HepG2 (cell line): ENCODE data around the gene RBM12. TPM values are rescaled to one million over a fixed set of nuclear protein-coding genes. Genes with fewer than 3 reads are reported as not detected.
A peak's percentile ranks its signal among the peaks of the same experiment; 100 is the strongest.

Experiments
- ARID5B ChIP-seq: IDR thresholded peaks from 2 replicates; pipeline ENCODE4 v1.4.0; 2020; ENCODE audit warnings: mild to moderate bottlenecking, missing genetic modification reagents
- ETV6 ChIP-seq: sonication (generic); formaldehyde crosslinking; conservative IDR thresholded peaks from 2 replicates; pipeline ENCODE4 v1.4.0; 2020; ENCODE audit warnings: missing genetic modification reagents
- GLI4 ChIP-seq: sonication (generic); formaldehyde crosslinking; IDR thresholded peaks from 2 replicates; pipeline ENCODE4 v1.5.1; 2020; ENCODE audit warnings: missing genetic modification reagents, mild to moderate bottlenecking, moderate library complexity, borderline replicate concordance
- HBP1 ChIP-seq: IDR thresholded peaks from 2 replicates; pipeline ENCODE4 v1.6.1; 2016; ENCODE audit warnings: low read depth, control low read depth
- KDM2A ChIP-seq: sonication (generic); formaldehyde crosslinking; IDR thresholded peaks from 2 replicates; pipeline ENCODE4 v1.4.0; 2020; ENCODE audit warnings: low read depth, missing genetic modification reagents, borderline replicate concordance
- KLF6 ChIP-seq: IDR thresholded peaks from 2 replicates; pipeline ENCODE4 v1.8.0; 2016; ENCODE audit warnings: missing biosample characterization, missing genetic modification reagents
- MLX ChIP-seq: IDR thresholded peaks from 2 replicates; pipeline ENCODE4 v1.6.1; 2016
- NR2F6 ChIP-seq, 2 experiments: IDR thresholded peaks; 2 replicates each; pipeline ENCODE4 v1.6.1; 2016; ENCODE audit warnings: antibody characterized with exemption in 1 of 2, mild to moderate bottlenecking in 1 of 2
- PRDM4 ChIP-seq: sonication (generic); formaldehyde crosslinking; IDR thresholded peaks from 2 replicates; pipeline ENCODE4 v1.9.0; 2021; ENCODE audit warnings: missing genetic modification reagents, borderline replicate concordance
- SCMH1 ChIP-seq: sonication (generic); formaldehyde crosslinking; IDR thresholded peaks from 2 replicates; pipeline ENCODE4 v1.9.0; 2021; ENCODE audit warnings: missing genetic modification reagents, mild to moderate bottlenecking, borderline replicate concordance
- SRSF9 ChIP-seq: fragments of 200-400 bp; formaldehyde crosslinking; IDR thresholded peaks from 2 replicates; pipeline ENCODE4 v1.6.1; 2018; ENCODE audit warnings: borderline replicate concordance, mild to moderate bottlenecking, low read depth, low read length; ENCODE audit not compliant: insufficient read depth, poor library complexity, severe bottlenecking
- SSRP1 ChIP-seq: IDR thresholded peaks from 2 replicates; pipeline ENCODE4 v1.6.1; 2016; ENCODE audit warnings: control low read depth
- SUZ12 ChIP-seq: fragments of 150-350 bp; IDR thresholded peaks from 2 replicates; pipeline ENCODE4 v1.6.1; 2014; ENCODE audit warnings: low read depth, low read length
- YY1 ChIP-seq: IDR thresholded peaks from 2 replicates; pipeline ENCODE4 v1.6.1; 2011; ENCODE audit warnings: low read length, low read depth, moderate library complexity, mild to moderate bottlenecking; ENCODE audit not compliant: insufficient read depth, insufficient replicate concordance
- ZFAT ChIP-seq: sonication (generic); formaldehyde crosslinking; conservative IDR thresholded peaks from 2 replicates; pipeline ENCODE4 v1.8.1; 2023; ENCODE audit warnings: missing genetic modification reagents, inconsistent platforms
- ZFP91 ChIP-seq: sonication (generic); formaldehyde crosslinking; IDR thresholded peaks from 2 replicates; pipeline ENCODE4 v1.9.0; 2022; ENCODE audit warnings: missing genetic modification reagents, mild to moderate bottlenecking, borderline replicate concordance
- ZNF136 ChIP-seq: sonication (generic); formaldehyde crosslinking; IDR thresholded peaks from 2 replicates; pipeline ENCODE4 v1.8.1; 2022; ENCODE audit warnings: low read depth, mild to moderate bottlenecking, moderate library complexity, missing genetic modification reagents
- ZNF232 ChIP-seq: sonication (generic); formaldehyde crosslinking; IDR thresholded peaks from 2 replicates; pipeline ENCODE4 v1.4.0; 2020; ENCODE audit warnings: missing genetic modification reagents, borderline replicate concordance
- ZNF263 ChIP-seq: sonication (generic); formaldehyde crosslinking; IDR thresholded peaks from 2 replicates; pipeline ENCODE4 v1.4.0; 2020; ENCODE audit warnings: missing genetic modification reagents
- ZNF441 ChIP-seq: sonication (generic); formaldehyde crosslinking; IDR thresholded peaks from 2 replicates; pipeline ENCODE4 v1.7.0; 2021; ENCODE audit warnings: missing genetic modification reagents, borderline replicate concordance
- polyA plus RNA-seq, 8 experiments: library from polyadenylated mRNA; depleted of rRNA in 3 of 8; stranded (reverse) in 7 of 8; unstranded in 1 of 8; fragments of >200 nt; fragmentation: Illumina TruSeq in 4 of 8; extraction: Trizol in 4 of 8; gene quantifications; 2 replicates each; pipeline versions ENCODE4 v1.2.1 to v1.2.3, GENCODE V29; 2011 to 2016; ENCODE audit warnings: low read depth in 4 of 8, missing spikeins in 1 of 8, mixed read lengths in 1 of 8; ENCODE audit not compliant: insufficient read depth in 1 of 8
- total RNA-seq, 5 experiments: library from RNA; depleted of rRNA; stranded (reverse); fragments of >200 nt; fragmentation: Illumina TruSeq; extraction: Trizol; gene quantifications; 2 replicates each; pipeline ENCODE4 v1.2.3, GENCODE V29; 2016; ENCODE audit warnings: low read depth in 1 of 5

The RBM12 gene
- total and polyA plus RNA-seq, 2 of the 13 experiments (the other 11 are each of a cell fraction or from before 2014, with no cell fraction given): 97.9 to 104 TPM

GRCh38 chr20:35695245-35695749 lies 30.6 kb upstream of the RBM12 start (continued):
- TF ChIP-seq SUZ12 (no peak), HBP1 (0 out of 2 replicates have a peak, but pooled peaks have one; percentile 51), PRDM4 (no peak), ZNF263 (CRISPR knock-in tag) (no peak), ZFP91 (CRISPR knock-in tag) (no peak), ARID5B (CRISPR knock-in tag) (peak; percentile 97), SCMH1 (CRISPR knock-in tag) (no peak), ETV6 (CRISPR knock-in tag) (no peak), KLF6 (CRISPR knock-in tag) (no peak), MLX (CRISPR knock-in tag) (no peak), SSRP1 (CRISPR knock-in tag) (0 out of 2 replicates have a peak, but pooled peaks have one; percentile 23), ZNF136 (CRISPR knock-in tag) (no peak), ZNF441 (CRISPR knock-in tag) (no peak), GLI4 (CRISPR knock-in tag) (no peak), NR2F6 (IDR thresholded peaks at IDR 0.05) (peak; percentile 70), NR2F6 (CRISPR knock-in tag; IDR thresholded peaks at IDR 0.05) (peak; percentile 65), YY1 (no peak), SRSF9 (no peak), ZNF232 (CRISPR knock-in tag) (no peak), KDM2A (CRISPR knock-in tag) (0 out of 2 replicates have a peak, but pooled peaks have one; percentile 26), ZFAT (CRISPR knock-in tag) (no peak)
